GM12873 (cell line): ENCODE results near the gene GDI2.

ENCODE experiments used
- CTCF ChIP-seq: IDR thresholded peaks from 2 replicates; pipeline ENCODE4 v1.5.1; 2012; ENCODE audit warnings: low read depth, mild to moderate bottlenecking, moderate library complexity, low read length, control low read depth; ENCODE audit not compliant: insufficient read depth; ENCODE audit errors: missing control alignments

The GDI2 gene

DNA sequence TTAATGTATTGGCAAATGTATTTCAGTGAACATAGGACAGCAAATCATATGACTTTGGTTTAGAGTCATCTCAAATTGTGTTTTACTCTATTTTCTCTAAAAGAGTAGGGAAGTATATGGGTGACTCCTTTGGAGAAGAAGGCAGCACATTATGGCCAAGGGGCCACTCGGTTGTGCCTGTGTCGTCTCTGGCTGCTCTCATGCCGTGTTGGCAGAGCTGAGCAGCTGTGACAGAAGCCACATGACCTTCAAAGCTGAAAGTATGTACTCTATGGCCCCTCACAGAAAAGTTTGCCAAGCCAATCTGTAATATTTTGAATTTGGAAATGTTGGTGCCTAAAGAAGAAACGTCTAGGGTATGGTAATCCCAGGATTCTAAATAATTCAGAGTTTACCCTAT, 81.1 kb downstream of the GDI2 start:
- TF ChIP-seq CTCF = no peak

GRCh38 chr10:5731559-5731958, 81.7 kb downstream of the GDI2 start:
- no peak for TF ChIP-seq CTCF

- no peak for TF ChIP-seq CTCF
These were observed 82.5 kb downstream of the GDI2 start for GRCh38 chr10:5730766-5731165.

GRCh38 chr10:5723692-5724091, 89.5 kb downstream of the GDI2 start:
- TF ChIP-seq CTCF = no peak

DNA sequence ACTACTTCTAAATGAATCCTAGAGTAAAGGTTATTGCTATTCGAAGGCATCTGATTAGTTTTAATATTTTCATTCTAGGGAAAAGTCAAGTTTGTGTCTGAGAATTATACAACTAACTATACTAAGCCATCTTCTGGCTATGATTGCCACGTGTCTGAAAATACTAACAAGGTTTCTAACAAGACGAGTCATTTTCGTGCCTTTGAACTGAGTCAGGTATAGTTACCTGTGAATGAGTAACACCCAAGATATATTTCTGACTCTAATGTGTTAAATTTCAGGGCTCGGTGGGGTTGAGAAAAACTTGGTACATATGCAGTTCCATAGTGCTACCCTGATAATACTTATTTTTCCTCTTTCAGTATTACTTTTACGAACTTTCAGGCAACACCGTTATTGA, 93.1 kb downstream of the GDI2 start:
- TF ChIP-seq CTCF = no peak

- no peak for TF ChIP-seq CTCF
These were observed 93.7 kb downstream of the GDI2 start for GRCh38 chr10:5719546-5719945.
